CD4-positive, alpha-beta T cell treated with Interferon alpha-2 for 1 hour (primary cell): ENCODE results near the gene UMOD.

ENCODE experiments used
- DNase-seq, 2 donors: peaks; one replicate each; pipeline ENCODE4 v3.0.0-alpha.2; 2020 to 2022

Gene UMOD

DNA sequence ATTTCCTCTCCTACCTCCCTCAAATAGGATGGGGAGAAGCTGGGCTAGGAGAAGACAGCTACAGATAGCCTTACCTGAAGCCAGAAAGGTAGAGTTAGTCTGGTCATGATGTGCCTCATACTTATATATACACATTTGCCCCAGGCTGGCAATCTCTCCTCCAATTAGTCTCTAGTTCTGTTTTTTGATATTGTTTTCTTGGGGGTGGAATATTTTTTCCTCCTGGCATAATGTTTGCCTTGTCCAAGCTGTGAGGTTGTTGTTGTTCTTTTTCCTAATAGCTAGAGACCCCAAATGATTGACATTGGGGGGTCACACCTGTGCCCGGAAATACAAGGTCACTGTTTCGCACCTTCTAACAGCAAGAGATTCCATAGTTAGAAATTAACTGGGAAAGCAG, at the start of gene UMOD:
TSS of gene UMOD (minus strand) at position 101 of the 400 bp plus-strand sequence. CDS start 1,978 bp downstream, outside the sequence.
- no peak for DNase-seq

DNA sequence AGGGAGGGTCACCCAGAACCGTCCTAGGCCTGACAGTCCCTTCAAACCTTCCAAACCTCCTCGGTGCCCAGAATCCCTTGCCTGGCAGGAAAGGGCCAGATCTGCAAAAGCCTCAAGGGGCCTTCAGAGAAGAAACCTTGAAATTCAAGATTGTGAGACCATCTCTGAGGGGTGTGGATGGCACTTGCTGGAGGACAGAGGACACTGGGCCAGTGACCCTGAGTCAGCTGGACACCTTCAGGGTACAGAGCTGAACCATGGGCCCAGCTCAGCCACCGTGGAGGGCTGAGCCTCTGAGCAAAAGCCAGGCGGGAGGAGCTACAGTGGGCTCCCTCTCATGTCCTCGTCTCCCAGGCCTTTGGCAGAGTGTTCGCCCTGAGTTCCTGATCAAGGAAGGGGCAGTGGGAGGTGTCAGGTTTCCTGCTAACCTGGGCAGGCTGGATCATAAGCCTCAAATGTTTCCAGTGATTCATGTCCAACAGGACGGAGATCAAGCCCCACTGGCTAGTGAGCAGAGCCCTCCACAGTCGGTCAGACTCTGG, 49.0 kb upstream of the UMOD start:
- no peak for DNase-seq

DNA sequence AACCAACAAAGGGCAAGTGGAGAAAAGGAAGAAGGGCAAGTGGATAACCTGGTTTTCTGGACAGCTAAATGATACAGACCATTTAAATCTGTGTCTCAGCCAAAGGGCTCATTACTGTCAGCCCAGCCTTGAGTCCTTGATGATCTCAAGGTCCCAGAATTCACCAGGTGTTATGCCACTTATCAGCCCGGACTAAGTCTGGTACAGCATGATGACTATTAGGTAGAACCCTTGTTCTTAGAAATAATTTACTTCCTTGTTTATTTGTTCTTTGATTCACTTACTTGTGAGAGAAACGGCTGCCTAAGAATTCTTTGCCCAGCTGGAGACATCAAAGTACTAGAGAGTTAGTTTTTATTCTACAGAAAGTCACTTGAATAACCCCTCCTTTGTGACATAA, 48.6 kb upstream of the UMOD start:
- no peak for DNase-seq

DNA sequence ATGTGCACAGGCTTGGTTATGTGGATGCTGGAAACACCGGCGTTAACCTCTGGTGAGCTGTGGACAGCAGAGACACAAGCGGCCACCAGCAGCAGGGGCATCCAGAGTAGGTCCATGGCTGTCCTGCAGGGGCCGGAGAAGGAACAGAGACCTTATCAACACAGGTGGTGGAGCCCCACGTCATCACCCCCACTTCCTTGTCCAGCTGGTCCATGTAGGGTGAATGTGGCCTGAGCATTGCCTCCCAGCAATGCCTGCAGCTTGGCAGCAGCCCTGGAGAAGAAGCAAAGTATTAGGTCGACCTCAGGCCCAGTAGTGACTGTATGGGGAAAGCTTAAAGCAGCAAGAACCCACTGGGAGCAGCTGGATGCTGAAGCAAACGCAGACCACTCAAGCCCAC, 46.7 kb upstream of the UMOD start:
- no peak for DNase-seq

DNA sequence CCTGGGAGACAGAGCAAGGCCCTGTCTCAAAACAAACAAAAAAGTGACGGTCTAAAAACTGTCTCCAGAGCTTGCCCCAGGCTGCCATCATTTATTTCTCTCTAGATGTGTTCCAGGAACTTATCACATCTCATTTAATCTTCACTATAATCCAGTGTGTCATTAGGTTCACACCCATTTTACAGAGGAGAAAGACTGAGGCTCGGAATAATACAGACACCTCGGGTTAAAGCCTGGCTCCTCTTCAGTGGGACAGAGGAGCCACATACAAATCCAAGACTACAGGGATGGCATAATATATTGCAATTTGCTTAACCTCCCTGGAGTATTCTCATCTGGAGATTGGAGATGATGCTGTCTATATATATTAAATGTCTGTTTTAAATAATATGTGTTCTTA, 46.1 kb upstream of the UMOD start:
- DNase-seq, result no peak

DNA sequence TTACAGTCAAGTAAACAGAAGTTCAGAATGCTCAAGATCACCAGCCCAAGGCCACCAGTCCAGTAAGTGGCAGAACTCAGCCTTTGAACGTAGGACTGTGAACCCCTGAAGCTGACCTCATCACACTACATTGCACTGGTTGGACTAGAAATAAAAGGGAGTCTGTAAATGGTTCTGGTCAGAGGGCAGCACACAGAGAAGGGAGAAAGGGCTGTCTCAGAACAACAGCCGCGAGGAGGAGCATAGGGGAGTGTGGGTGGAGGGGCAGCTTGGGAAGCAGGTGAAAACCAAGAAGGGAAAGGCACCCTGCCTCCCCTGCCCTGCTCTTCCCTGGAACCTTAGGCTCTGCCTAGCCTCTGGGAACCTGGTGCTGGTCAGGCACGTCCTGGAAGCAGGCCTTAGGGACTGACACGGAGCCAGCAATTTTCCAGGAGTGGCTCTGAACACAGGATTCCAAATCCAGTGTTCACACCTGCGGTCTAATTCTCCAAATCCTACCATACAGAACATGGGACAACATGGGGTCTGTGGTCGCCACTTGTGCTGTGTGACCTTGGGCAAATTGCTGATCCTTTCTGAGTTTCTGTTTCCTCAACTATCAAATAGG, 45.1 kb upstream of the UMOD start:
- DNase-seq, result no peak

DNA sequence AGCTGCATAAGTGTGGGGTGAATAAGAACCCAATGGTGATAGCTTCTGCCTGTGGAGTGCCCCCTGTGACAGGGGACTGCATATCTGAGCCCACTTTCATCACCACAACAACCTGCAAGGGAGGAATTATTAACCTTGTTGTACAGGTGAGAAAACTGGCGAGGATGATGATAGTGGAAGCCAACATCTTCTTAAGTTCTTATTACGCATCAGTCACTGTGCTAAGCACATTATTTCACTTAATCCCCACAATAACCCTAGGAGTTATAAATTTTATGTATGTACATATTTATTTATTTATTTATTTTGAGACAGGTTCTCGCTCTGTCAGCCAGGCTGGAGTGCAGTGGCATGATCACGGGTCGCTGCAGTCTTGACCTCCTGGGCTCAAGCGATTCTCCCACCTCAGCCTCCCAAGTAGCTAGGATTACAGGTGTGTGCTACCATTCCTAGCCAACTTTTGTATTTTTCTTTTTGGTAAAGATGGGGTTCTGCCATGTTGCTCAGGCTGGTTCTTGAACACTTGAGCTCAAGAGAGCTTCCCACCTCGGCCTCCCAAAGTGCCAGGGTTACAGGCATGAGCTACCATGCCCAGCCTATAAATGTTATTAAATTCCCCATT, 44.4 kb upstream of the UMOD start:
- DNase-seq, result no peak

DNA sequence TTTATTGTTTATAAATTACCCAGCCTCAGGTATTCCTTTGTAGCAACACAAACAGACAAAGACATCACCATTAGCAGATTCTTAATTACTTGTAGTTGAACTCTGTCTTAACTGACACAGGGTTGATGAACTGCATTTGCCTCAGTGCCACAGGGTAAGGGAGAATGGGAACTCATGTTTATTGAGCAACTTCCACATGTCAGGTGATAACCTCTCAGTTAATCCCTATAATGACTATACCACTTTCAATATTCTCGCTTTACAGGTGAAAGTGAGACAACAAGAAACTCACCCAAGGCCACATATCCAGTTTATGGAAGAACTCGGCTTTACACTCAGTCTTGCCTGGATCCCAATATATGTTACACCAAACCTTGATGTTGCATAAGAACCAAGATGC, 43.4 kb upstream of the UMOD start:
- no peak for DNase-seq

DNA sequence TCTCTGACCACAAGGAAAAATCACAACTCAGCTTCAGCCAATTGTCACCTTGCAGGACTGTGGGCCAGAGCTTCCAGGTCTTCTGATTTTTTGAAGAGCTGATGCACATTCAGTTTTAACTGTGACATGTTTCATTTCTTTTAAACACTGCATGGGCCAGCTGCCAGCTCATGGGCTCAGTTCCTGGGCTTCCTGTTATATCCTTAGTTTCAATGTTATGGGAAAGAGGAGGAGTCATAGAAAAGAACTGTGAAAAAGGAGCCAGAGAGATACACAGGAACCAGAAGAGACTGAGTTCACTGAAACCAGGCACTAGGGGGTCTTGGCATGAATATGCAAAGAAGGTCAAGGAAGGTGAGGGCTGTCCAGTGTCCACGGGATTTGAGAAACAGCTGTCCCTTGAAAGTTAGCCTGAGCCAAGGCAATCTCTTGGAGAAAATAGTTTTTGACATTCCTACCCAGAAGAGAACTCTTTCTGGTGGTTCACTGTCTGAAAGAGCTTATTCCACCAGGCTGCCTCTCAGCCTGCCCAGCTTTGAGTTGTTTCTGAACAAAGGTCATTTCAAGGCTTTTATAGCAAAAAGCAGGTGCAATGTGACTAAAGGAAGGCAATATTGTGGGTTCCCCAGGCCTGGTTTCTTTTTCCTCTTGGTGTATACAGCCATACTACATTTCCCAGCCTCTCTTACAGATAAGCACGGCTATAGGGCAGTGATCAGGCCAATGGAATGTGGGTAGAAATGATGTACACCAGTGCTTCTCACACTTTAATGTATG, 41.5 kb upstream of the UMOD start:
- DNase-seq, result no peak

DNA sequence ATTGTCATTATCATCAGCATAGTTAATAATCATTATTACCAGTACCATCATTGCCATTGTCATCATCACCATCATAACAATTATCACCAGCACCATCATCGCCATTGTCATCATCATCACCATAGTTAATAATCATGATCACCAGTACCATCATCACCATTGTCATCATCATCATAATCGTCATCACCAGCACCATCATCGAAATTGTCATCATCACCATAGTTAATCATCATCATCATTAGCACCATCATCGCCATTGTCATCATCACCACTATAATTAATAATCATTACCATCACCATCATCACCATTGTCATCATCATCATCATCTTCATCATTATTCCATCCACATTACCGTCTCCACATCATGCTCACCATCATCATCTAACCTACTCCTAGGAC, 38.5 kb upstream of the UMOD start:
- no peak for DNase-seq

DNA sequence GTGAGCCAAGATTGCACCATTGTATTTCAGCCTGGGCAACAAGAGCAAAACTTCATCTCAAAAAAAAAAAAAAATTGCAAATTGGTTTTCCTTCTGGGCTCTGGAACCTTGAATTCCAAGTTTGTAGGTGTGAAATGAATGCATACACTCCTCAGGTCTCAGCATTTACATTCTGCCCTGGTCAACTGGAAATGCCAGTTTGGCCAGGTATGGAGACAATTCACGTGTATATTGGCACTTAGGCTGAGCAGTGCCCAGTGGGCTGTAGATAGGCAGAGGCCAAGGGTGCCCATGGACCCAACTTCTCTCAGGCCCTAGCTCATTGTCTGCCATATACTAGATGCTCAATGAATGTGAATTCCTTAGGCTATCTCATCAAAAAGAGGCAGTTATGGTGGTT, 36.3 kb upstream of the UMOD start:
- no peak for DNase-seq

DNA sequence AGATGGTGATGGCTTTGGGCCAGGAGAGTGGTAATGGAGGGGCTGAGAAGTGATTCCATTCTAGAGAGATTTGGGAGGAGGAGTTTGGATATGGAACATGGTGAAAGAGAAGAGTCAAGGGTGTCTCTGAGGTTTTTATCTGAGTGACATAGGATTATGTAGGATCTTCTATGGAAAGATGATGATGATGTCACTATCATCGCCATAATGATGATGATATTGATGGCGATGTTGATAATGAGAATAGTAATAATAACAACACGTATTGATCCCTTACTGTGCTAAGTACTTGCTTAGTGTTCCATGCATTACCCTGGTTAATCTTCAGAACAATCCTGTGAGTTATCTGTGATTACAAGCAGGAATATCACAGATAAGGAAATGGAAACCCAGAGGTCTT, 35.5 kb upstream of the UMOD start:
- DNase-seq, result no peak

DNA sequence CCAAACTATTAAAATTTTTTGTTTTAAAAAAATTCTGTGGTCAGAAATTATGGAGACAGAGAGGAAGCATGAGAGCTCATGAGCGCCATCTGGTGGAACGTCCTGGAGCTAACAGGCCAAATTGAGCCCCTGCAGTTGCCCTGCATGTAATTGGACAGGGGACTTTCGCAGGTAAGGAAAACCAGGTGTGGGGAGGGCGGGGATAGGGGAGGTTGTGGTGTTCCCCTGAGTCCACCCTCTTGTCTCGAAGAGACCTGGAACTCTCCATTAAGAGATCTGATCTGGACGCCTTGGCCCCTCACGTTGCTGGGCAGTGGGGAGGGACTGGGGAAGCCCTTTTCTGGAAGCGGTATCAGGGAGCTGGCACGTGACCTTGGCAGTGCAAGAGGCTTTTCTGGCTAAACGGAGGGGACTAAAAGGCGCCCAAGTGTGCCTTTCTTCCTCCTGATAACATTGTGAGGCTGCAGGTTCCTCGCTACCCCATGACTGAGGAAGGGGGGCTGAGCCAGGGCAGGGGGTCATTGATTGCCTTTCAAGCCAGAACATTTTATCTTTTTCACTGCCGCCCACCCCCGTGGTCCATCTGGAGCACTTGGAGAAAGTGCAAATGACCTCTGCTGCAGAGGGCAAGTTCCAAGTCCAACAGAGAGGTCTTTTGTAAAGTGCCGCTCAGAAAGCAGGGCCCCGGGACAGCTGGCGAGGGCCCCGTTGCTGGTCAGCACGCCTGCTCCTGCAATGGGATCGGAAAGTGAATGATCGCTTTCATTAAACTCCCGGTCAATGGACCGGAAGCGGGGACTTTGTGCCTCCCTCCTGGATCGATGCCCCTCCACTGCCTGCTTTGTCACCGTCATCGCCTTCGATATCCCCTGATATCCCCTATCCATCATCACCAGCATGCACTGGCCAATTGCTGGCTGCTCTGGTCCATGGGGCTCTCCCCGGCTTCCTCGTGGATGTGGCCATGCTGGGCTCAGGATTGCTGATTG, 33.6 kb upstream of the UMOD start:
- DNase-seq, result peak; percentile 17 to 38

DNA sequence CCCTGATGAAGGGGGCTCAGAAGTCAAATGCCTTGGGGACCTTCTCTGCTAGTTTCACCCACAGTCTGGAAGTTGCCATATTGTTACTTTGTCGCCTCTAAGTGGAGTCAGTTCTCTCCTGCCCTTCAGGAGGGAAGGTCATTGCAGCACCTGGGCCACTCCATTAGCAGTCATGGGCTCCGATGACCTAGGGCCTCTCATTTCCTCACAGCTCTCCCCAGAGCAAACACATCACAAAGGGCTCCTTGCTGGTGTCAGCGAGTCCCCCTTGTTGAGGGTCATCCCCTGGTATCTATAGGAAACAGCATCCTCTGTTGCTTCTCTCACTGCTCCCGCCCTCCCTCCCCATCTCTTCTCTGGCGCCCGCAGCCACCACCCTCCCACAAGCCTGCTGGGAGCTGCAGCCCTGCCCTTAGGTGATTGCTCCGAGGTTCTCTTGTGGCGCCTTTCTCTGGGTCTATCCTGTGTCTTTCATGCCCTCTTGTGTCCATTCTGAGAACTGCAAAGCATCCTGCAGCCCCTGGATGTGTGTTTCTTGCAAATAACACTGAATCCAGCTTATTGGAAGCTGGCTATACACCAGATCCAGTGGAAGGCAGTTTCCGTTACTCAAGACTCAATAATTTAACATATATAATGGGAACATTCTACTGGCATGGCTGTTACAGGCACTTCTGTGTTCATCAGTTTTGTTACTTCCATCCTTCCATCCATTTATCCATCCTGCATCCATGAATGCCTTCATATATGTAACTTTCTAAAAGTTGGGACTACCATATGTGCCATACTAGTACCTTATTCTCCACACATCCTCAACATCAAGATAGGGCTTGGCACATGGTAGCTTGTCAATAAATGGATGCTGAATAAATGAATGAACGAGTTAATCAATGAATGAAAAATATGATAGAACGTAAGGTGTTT, 30.9 kb upstream of the UMOD start:
- peak; percentile 23 to 48 for DNase-seq

DNA sequence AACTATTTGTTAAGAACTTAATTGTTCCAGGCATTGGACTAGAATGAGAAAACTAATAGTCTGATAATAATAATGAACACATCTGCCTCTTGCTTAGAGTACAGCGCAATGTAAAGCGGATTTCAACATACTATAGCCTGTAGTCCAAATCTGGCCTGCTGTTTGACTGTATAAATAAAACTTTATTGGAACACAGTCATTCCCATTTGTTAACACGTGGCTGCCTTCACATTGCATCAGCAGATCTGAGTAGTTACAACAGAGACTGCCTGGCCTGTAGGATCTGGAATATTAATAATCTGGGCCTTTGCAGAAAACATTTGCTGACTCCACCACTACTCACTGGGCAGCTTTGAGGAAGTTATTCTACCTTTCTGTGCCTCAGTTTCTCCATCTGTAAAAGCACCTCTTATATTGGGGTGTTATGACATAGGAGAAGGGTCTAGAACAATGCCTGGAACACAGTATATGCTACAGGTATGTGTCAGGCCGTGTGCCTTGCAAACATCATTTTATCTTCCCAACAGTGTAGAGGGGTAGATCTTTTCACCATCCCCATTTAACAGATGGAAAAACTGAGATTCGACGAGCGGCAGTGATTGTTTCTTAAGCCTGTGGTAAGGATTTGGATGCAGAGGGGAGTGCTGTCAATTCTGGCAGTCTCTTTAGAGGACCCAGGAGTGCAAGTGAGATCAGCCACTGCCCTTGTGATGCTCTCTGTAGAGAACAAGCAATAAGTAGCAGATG, 29.9 kb upstream of the UMOD start:
- DNase-seq, result no peak

DNA sequence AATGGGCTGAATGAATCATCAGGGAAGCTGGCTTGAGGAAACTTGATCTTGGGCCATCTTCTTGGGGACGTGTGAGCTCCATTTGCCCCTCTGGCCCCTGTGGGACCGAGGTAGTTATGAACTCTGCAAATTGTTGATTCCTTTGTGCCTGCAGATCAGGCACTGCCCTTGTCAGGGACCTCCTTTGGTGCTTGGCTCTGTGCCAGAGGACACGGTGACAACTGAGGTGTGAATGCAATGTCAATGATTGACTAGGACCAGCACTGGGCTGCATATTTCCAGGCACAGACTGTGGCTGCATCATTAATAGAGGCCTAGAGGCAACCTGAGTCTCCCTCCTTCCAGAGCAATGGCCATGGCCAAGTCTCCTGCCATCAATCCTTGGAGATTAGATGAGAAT, 28.3 kb upstream of the UMOD start:
- no peak for DNase-seq

DNA sequence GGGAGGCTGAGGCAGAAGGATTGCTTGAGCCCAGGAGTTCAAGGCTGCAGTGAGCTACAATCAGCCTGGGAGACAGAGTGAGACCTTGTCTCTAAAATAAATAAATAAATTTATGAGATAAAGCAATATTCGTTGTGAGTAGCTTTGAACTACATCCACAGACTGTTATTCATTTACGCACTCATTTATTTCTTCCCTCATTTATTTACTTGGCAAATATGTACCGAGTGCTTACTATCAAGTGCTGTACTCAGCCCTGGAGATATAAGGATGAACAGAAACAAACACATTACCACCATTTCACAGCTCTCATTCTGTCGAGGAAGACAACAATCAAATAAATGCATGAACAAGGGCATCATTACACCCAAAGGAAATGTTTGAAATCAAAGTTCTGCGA, 24.7 kb upstream of the UMOD start:
- DNase-seq, result no peak

DNA sequence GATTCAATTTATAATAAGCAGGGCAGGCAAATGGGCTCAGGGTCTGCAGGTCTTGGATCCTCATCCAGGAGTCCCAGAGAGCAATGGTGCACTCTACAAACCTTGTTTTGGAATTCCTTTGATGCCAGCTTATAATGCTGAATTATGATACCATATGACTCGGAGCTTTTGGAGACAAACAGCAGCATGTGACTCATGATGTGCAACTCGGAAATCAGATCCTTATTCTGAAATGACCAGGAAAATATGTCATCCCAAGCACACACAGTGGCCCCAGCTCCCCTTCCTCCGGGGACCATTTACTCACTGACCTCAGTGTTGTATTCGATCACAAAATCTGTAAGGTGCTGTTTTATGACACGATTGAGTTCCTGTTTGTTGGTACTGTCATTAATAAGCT, 20.2 kb upstream of the UMOD start:
- no peak for DNase-seq

DNA sequence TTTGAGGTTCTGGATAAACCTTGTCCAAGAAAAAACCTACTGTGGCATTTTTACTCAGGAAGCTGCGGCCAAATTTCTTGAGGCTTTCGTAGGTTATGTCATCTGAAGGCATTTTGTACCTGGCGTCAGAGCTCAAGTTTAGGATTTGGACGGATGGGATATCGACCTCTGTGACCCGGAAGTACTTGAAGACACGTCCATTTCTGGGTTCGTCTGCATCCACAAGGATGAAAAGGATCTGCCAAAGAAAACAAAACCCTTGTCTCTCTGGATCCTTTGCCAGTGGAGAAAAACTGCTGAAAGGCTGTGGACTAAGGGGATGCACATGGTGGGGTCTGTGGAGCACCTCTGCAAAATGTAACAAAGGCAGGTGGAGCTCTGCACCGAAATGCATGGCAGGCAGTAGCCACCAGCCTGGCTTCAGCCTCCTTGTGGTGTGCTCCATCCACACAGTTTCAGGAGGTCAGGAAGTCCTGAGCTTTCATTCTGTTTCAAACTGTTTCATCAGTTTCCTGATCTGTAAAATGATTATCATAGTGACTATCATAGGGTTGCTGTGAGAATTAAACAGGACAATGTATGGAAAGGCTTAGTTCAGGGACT, 17.0 kb upstream of the UMOD start:
- no peak for DNase-seq

DNA sequence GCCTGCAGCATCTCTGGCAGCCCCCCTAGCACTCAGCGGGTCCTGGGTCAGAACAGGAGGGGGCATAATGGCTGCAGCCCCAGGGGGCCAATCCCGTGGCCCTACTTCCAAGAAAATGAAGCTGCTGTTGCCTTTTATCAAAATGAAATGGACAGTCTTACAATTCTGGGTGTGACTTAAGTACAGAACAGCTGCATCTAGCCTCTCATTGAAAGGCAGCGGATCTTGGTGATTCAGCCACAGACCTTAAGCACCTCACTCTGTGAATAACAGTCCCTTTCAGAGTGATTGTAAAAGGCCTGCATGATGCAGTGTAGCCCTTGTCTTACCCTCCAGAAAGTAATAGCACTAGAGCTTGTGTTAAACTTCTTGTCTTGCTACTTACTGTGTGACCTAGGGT, 11.5 kb upstream of the UMOD start:
- DNase-seq, result no peak

DNA sequence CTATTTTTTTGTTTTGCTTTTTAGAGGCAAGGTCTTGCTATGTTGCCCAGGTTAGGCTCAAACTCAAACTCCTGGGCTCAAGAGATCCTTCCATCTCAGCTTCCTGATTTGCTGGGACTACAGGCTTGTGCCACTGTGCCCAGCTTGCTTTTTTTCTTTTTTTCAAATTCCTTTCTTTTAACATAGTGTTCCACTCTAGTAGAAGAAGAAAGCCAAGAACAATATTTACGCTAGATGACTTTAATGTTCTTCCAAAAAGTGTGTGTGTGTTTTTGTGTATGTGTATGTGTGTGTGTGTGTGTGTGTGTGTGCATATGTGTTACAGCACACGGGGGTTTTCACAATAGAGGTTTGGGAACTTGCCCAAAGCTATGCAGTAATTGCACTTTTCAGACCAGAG, 10.7 kb upstream of the UMOD start:
- DNase-seq, result no peak
